T follicular helper cell (primary cell): ENCODE results near the gene ALK.

ENCODE experiments used
- DNase-seq: peaks from one replicate; pipeline ENCODE4 v3.0.0-alpha.2; 2020; ENCODE audit warnings: low read depth

Gene ALK

DNA sequence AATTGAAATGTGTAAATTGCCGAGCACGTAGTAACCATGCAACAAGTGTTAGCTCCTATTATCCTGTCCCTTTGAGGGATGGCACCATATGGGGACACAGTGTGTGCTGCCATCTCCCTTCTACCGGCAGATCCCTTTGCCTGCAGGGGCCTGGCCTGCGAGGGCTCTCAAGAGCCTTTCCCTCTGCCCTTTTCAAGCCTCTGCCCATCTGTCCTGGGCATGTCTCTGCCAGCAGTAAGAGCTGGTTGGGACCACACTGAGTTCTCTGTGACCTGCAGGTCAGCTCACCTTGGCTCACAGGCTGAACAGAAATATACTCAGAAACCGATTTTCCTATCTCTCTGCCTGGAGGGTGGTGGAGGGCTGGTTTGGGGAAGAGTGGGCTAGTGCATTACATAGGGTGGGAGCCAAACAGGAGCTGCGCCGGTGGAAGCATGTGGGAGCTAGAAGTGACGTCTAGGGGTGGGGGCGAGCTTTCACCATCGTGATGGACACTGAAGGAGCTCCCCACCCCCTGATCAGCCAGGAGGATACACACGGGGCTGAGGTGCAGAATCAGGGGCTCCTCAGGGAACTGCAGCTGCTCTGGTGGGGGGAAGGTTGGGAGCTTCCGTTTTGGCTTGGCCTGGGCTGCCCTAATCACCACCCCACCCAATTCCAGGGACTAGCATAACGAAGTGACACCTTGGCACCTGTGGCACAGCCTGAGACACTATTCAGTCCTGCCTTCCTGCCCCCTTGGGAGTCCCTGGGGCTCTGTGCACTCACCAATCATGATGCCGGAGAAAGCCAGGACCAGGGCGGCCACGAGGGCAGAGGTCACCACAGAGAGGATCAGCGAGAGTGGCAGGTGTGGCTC lies 696.5 kb downstream of the ALK start:
- DNase-seq: no peak

DNA sequence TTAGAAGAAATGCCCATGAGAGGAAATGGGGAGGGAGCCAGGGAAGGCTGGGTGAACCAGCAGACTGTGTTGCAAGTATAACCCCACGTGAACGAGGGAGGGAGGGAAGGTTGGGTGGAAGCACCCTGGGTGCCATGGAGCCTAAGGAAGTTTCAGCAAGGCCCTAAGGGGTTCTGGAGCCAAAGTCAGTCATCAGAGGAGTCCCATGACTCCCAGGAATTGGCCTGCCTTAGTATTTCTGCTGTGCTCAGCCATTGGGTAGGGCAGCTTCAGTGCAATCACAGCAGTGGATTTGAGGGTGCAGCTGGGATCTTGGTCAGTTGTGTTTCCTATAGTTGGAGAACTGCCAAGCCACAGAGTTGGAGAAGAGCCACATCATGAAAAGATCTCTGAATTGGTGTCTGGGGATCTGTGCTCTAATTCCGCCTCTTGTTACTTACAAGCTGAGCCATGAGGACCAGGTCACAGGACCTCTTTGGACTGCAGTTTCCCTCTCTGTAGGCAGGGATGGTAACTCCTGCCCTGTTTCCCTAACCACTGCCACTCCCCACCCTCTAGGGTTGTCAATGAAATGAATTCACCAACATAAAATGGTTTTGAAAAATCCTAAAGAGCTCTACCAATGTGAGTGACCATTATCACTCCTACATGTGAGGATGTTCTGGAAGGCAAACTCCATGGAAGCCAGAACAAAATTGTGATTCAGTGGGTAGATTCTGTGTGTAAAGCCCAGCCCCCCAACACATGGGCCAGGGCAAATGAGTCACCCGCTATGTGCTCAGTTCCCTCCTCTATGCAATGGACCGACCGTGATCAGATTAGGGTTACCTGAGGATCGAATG lies 697.3 kb downstream of the ALK start:
- DNase-seq: no peak

GRCh38 chr2:29223257-29223656 lies 698.1 kb downstream of the ALK start:
- no peak for DNase-seq

DNA sequence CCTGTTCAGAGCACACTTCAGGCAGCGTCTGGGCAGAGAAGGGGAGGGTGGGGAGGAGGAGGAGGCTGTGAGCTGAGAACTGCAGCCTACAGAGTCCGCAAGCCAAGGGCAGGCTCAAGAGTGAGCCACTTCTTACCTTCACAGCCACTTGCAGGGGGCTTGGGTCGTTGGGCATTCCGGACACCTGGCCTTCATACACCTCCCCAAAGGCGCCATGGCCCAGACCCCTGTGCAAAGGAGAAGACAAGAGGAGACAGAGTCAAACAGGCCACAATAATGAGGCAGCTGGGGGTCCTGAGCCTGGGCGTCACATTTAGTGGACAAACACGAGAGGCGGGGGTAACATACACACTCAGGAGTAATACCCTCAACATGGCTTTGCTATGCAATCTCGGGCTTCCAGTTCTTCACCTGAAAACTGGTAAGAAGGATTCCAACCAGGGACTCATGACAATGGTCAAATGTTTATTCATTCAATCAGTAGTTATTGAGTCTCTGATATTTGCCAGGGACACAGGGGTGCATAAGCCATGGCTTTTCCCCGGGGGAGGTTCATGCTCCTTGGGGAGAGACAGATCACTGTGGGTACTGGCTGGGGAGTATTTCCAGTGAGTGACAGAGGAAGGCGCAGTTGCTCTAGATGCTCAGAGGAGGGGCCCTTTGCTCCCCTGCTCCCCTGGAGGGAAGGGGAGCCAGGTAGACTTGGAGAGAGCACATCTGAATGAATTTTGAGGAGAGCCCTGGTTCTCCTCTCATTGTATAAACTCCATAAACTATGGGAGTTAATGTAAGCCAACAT lies 698.8 kb downstream of the ALK start:
- no peak for DNase-seq

DNA sequence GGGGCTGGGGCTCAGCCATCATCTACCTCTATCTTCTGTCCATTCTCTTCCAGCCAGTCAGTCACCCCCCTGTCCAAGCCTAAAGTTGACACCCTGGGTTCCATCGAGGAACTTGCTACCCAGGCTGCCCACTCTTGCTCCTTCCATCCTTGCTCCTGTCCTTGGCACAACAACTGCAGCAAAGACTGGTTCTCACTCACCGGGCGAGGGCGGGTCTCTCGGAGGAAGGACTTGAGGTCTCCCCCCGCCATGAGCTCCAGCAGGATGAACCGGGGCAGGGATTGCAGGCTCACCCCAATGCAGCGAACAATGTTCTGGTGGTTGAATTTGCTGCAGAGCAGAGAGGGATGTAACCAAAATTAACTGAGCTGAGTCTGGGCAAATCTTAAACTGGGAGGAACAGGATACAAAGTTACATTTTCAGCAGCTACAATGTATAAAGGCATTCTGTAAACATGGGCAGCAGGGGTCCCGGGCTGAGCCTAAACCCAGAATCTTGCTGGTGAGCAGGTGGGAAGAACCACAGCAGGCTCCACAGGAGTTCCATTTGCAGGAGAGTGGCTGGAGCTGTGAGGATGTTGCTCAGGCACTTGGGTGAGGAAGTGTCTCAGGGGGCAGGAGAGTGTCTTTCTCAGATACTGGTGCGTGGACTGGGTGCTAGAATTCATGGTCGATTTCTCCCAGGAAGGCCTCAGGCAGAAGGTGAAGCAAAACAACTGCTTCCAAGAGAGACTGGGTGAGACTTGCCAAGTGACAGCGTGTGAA lies 700.7 kb downstream of the ALK start:
- DNase-seq: no peak

DNA sequence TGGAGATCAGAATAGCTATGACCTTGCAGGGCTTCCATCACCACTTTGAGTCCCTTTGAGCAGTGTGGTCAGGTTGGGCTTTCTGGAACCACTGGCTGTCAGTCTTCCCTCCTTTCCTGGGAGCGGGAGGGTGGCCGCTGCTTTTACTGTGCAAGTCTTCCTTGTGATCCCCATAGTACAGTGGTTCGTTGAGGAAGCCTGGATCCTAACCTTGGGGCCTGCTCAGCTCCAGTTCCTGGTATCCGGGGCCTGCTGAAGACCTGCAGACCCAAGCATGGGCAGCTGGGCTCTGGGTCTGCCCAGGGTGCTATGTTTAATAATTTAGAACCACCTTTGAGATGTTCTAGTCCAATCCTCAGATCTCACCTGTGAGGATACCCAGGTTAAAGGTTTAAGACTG lies 702.0 kb downstream of the ALK start:
- DNase-seq: no peak

- DNase-seq: no peak
Measured at GRCh38 chr2:29218550-29219125, 702.7 kb downstream of the ALK start.

- DNase-seq: no peak
Measured at GRCh38 chr2:29218071-29218470, 703.3 kb downstream of the ALK start.

DNA sequence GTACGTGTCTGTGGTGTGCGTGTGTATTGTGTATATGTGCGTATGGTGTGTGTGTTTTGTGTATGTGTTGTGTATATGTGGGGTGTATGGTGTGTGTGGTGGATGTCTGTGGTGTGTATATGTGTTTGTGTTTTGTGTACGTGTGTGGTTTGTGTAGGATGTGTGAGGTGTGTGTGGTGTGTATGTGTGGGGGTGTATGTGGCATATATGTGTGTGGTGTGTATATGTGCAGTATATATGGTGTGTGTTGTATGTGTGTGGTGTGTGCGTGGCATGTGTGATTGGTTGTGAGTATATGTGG lies 704.8 kb downstream of the ALK start:
- no peak for DNase-seq

DNA sequence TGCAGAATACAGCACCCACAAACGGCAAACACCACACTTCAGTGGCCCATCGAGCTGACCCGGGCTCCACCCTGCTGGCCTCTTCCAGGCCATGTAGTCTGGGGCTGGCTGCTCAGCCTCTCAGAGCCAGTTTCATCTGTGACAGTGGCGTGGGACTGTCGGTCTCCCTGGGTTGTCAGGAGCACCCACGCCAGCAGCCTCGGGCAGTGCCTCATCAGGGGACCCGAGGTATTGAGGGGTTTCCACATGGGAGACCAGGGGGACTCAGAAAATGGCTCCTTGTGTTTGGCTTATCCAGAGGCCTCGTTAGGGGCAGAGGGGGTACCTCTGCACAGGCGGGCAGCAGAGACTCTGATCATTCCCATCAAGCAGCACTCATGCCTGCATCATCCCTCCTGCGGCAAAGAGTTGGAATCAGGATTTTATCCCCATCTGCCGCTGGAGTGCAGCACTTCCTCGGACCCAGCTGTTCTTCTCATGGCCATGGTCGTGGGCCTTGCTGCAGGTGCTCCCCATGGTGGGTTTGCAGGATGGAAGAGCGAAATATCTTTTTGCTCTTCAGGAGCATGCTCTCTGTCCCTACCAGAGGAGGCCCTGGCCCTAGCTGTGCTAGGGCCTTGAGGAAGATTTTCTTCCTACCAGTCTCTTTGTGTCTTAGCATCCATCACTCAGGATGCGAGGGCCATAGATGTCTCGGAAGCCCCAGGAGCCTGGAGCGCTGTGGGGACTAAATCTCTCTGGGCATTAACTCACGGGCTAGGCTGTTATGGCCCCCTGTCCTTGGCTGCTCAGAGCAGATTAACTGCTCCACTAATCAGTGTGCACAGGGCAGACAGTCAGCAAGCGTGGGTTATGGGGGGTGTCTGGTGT lies 705.4 kb downstream of the ALK start:
- DNase-seq: no peak

GRCh38 chr2:29215073-29215472 lies 706.3 kb downstream of the ALK start:
- no peak for DNase-seq

DNA sequence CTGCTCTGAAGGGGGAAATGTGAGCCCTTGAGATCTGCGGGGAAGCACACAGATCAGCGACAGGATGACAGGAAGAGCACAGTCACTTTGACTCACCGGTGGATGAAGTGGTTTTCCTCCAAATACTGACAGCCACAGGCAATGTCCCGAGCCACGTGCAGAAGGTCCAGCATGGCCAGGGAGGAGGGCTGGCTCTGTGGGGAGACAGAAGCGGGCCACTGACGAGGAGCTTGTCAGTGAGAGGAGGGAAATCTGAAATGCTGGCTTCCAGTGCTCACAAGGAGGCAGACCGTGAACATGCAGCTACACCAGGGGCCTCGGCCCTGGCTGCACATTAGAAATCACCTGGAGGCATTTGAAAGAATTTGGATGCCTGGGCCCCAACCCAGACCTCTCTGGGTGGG lies 707.5 kb downstream of the ALK start:
- no peak for DNase-seq

DNA sequence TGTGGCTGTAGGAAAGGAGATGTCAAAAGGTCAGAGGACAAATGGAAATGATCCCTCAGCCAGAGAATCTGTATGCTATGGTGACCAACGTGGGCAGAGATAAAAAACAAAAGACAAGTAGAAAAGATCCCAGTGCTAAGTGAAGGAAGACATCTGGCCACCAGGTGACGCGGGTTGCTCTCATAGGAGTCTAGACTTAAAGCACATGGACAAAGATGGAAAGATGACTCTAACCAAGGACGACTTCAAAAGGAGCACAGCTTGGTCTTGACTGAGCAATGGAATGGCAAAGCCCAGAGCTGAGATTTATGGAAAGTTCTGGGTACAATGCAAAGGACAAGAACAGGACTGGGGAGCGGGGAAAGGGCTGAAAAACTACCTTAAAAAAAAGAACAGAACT lies 709.4 kb downstream of the ALK start:
- no peak for DNase-seq

DNA sequence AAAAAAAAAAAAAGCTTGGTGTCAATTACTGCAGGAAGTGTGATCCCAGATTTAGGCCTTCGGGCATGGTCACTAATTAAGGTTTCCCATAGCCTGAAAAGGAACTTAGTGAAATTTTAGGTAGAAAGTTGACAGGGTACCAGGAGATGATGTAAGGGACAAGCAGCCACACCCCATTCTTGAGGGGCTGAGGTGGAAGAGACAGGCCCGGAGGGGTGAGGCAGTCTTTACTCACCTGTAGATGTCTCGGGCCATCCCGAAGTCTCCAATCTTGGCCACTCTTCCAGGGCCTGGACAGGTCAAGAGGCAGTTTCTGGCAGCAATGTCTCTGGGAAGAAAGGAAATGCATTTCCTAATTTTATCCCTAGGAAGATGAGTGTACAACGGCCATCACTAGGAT lies 711.8 kb downstream of the ALK start:
- no peak for DNase-seq

- DNase-seq: no peak
Measured at GRCh38 chr2:29207352-29208148, 713.8 kb downstream of the ALK start.

- DNase-seq: no peak
Measured at GRCh38 chr2:29206941-29207340, 714.4 kb downstream of the ALK start.

DNA sequence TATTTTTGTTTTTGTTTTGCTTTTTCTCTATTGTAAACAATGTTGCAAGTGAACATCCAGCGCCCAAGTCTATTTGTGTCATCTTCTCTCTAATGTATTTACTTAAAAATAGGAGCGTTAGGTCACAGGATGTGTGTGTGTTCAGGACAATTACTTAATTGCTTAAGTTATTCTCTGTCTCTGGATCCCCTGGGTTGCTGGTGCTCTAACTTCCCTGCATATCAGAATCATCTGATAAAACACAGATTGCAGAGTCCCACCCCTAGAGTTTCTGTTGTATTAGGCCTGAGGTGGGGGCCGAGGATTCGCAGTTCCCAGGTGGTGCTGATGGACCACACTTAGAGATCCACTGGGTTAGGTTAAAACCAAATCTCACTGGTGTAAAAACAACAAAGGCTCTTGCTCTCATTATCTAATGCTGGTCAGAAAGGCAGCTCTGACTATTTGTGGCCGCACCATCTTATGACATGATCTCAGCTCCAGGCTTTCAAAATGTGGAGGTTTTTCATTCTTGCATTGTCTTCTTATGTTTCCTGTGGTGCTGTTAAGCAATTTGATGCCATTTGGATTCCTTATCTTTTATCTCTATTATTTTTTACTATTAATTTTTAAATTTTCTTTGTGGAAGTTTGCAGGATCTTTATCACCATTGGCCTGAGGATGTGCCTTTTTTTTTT lies 718.4 kb downstream of the ALK start:
- DNase-seq: no peak

- no peak for DNase-seq
Measured at GRCh38 chr2:29201979-29202378, 719.4 kb downstream of the ALK start.
